ENCODE measurements around the gene PCED1B. TPM values are rescaled to one million over a fixed set of nuclear protein-coding genes. Genes with fewer than 3 reads are reported as not detected.

Gene PCED1B
- total RNA-seq, 1 experiment from 2014 or later, result 3.3 TPM

DNA sequence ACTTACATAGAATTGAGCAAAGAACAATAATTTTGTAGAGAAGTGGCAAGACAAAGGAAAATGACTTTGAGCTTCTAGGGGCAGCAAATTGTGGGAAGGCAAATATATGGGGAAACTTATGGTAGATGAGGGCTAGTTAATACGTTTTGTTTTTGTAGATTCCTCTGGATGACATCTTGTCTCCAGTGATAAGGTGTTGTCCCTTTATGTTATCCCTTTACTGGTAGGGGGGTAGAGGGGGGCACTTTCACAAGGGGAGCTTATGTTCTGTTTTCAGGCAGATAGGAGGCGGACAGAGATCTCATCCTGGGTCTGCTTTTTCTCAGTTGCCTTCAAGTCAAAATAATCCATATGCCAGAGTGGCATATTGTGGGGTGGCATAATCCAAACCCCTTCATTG lies 106.8 kb downstream of the PCED1B start:
- Mint-ChIP-seq H3K27ac (no peak overlapping the region), H3K4me3 (no peak overlapping the region), H3K9me3 (no peaks in the 10 kb centered on the region), H3K4me1 (peaks cover 23 to 26% of the 10 kb centered on the region in 2 experiments), H3K27me3 (ENCODE audit: low read depth) (no peaks in the 10 kb centered on the region; the same call in 1 of the 2 replicates), H3K36me3 (ENCODE audit: insufficient read depth in 1 of 3, low read depth in 3 of 3) (no peaks in the 10 kb centered on the region)
- Histone ChIP-seq H2AFZ (ENCODE audit: low read length) (no peak overlapping the region), H3K79me2 (ENCODE audit: insufficient read depth, low read length) (no peaks in the 10 kb centered on the region), H3K9ac (ENCODE audit: extremely low read depth, insufficient read length, low read length) (no peak overlapping the region), H2BK120ac (ENCODE audit: low read depth, low read length, poor library complexity, severe bottlenecking) (no peak overlapping the region), H3K27me3 (ENCODE audit: insufficient read depth, low read length) (no peaks in the 10 kb centered on the region), H4K91ac (ENCODE audit: insufficient read length, low read depth, low read length) (no peak overlapping the region), H3K4me1 (ENCODE audit: insufficient read depth, low read length) (peaks cover 3% of the 10 kb centered on the region; the same call in 1 of the 2 replicates), H3K9me3 (ENCODE audit: control insufficient read depth, low read depth, low read length) (no peaks in the 10 kb centered on the region), H3K23ac (ENCODE audit: insufficient read length, low read depth, low read length) (no peak overlapping the region), H2BK5ac (ENCODE audit: insufficient read length, low read length) (no peak overlapping the region), H3K23me2 (ENCODE audit: insufficient read length, low read depth, low read length, poor library complexity, severe bottlenecking) (no peaks in the 10 kb centered on the region), H2AK5ac (ENCODE audit: insufficient read length, low read length) (no peak overlapping the region), H3K18ac (ENCODE audit: insufficient read length, low read depth, low read length) (no peak overlapping the region), H2BK12ac (ENCODE audit: insufficient read length, low read depth, low read length) (no peak overlapping the region), H3K27ac (ENCODE audit: insufficient read length, low read depth, low read length) (no peak overlapping the region), H4K5ac (ENCODE audit: insufficient read length, low read depth, low read length) (no peak overlapping the region), H3K56ac (ENCODE audit: insufficient read length, low read depth, low read length) (no peak overlapping the region), H2BK20ac (ENCODE audit: low read depth, low read length, poor library complexity, severe bottlenecking) (no peak overlapping the region), H3K14ac (ENCODE audit: insufficient read depth, low read length) (no peak overlapping the region), H3K79me1 (ENCODE audit: insufficient read depth, low read depth, low read length, poor library complexity, severe bottlenecking) (no peaks in the 10 kb centered on the region), H3K4ac (ENCODE audit: low read depth, low read length) (no peak overlapping the region), H3K4me2 (ENCODE audit: insufficient read depth, insufficient read length, low read length) (no peak overlapping the region), H4K20me1 (ENCODE audit: control insufficient read depth, insufficient read depth, insufficient read length) (no peaks in the 10 kb centered on the region), H3T11ph (ENCODE audit: low read length) (no peak overlapping the region), H4K8ac (replicated peaks; ENCODE audit: insufficient read length, low read depth, low read length) (no peak overlapping the region), H2BK15ac (ENCODE audit: low read depth, low read length) (no peak overlapping the region)
- no peak for DNase-seq
- no CpG with 5 or more reads among the region's 2 CpGs for WGBS (ENCODE audit: extremely low coverage, insufficient read length, low lambda C conversion rate)
- no peak for TF ChIP-seq CTCF (conservative IDR thresholded peaks at IDR 0.05)
